ENCODE measurements around the gene LRRN3. TPM values are rescaled to one million over a fixed set of nuclear protein-coding genes. Genes with fewer than 3 reads are reported as not detected.

The LRRN3 gene
- total and polyA plus RNA-seq, 2 of the 8 experiments (the other 6 are each of a cell fraction or from before 2014, with no cell fraction given): 0.20 to 0.32 TPM

DNA sequence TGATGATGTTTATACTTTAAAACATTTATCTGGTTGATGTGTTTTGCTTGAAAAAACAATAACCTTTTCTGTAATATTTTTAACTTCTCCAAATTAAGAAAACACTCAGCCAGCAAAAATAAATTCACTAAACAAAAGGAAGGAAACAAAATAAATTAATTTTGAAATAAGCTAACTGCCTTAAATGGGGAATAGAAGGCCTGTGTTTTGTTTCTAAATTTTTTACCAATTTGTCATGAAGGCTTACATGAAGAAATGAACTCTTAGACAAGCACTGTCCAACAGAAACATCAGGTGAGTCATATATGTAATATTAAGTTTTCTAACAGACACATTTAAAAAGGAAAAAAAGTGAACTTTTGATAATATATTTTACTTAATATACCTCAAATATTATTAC lies 68.5 kb downstream of the LRRN3 start:
- H2BK12ac ChIP-seq (ENCODE audit: low read depth, low read length): no peak overlapping the region
- no peak overlapping the region for H4K8ac ChIP-seq (ENCODE audit: extremely low read depth, insufficient read depth, low read length)
- no peak for FAIRE-seq
- no peak overlapping the region for H2AFZ ChIP-seq (ENCODE audit: low read length)
- POLR2A ChIA-PET (ENCODE audit: partially characterized antibody): no interaction called here
- no peaks in the 10 kb centered on the region for H3K4me1 ChIP-seq (replicated peaks in 1 of 4; ENCODE audit: control insufficient read depth in 3 of 4, insufficient read depth in 4 of 4, low read length in 3 of 4)
- no peak overlapping the region for H3K23ac ChIP-seq (ENCODE audit: insufficient read length)
- no peaks in the 10 kb centered on the region for H4K20me1 ChIP-seq (replicated peaks in 1 of 2; ENCODE audit: control insufficient read depth in 1 of 2, insufficient read depth in 2 of 2, low read length in 2 of 2)
- no peaks in the 10 kb centered on the region for H3K79me1 ChIP-seq (ENCODE audit: low read depth, low read length)
- no peak overlapping the region for H3K4me2 ChIP-seq (ENCODE audit: insufficient read depth in 1 of 2, low read depth in 2 of 2, low read length in 2 of 2)
- no peak overlapping the region for H3K18ac ChIP-seq (ENCODE audit: extremely low read depth, low read length)
- no peaks in the 10 kb centered on the region for H3K27me3 ChIP-seq (replicated peaks in 1 of 4; ENCODE audit: control insufficient read depth in 3 of 4, extremely low read depth in 1 of 4, insufficient read depth in 3 of 4, low read length in 3 of 4)
- no peak overlapping the region for H2AK5ac ChIP-seq (ENCODE audit: low read depth, low read length)
- no peak overlapping the region for H4K5ac ChIP-seq (ENCODE audit: insufficient read length, low read depth, low read length)
- H3K14ac ChIP-seq (ENCODE audit: insufficient read length): no peak overlapping the region
- no peak overlapping the region for H3K27ac ChIP-seq (ENCODE audit: low read depth, low read length)
- H2BK5ac ChIP-seq (ENCODE audit: low read depth, low read length): no peak overlapping the region
- no peak for DNase-seq (ENCODE audit: low read depth in 1 of 2, low spot score in 2 of 2)
- CTCF ChIA-PET (ENCODE audit: partially characterized antibody): interaction anchor here (0.9 kb wide), 1 partner anchor 62 kb away, joined by 3 read pairs; no protein-coding TSS in a partner anchor
- H2BK20ac ChIP-seq (ENCODE audit: low read length): no peak overlapping the region
- H3K9me3 ChIP-seq (ENCODE audit: insufficient read depth in 2 of 2, low read depth in 1 of 2, low read length in 1 of 2): no peaks in the 10 kb centered on the region
- no peaks in the 10 kb centered on the region; the same call in 1 of the 2 replicates for H3K23me2 ChIP-seq (ENCODE audit: low read depth, low read length)
- H3K79me2 ChIP-seq (ENCODE audit: control insufficient read depth in 1 of 2, insufficient read depth in 2 of 2, low read length in 2 of 2): no peaks in the 10 kb centered on the region
- H4K91ac ChIP-seq (replicated peaks; ENCODE audit: insufficient read length, low read length): no peak overlapping the region
- H2BK120ac ChIP-seq (replicated peaks; ENCODE audit: low read depth, low read length): no peak overlapping the region
- H2BK15ac ChIP-seq (ENCODE audit: low read length): no peak overlapping the region
- H3K4ac ChIP-seq (replicated peaks; ENCODE audit: insufficient read length, low read depth, low read length): no peak overlapping the region
- H3K4me3 ChIP-seq (ENCODE audit: extremely low read depth in 1 of 4, insufficient read depth in 2 of 4, low read depth in 3 of 4, low read length in 4 of 4): no peak overlapping the region
- no peak overlapping the region for H3K9ac ChIP-seq (replicated peaks in 1 of 4; ENCODE audit: extremely low read depth in 1 of 4, low read depth in 3 of 4, low read length in 3 of 4)
- no peak overlapping the region for H3K56ac ChIP-seq (replicated peaks; ENCODE audit: insufficient read length, low read depth, low read length)
- H3K36me3 ChIP-seq (ENCODE audit: control insufficient read depth in 2 of 4, insufficient read depth in 4 of 4, low read length in 3 of 4): no peaks in the 10 kb centered on the region
- TF ChIP-seq HDAC6 (IDR thresholded peaks at IDR 0.05; ENCODE audit: low read depth, low read length): no peak
- TF ChIP-seq SIN3A (conservative IDR thresholded peaks at IDR 0.05 in 1 of 2, IDR thresholded peaks at IDR 0.05 in 1 of 2; ENCODE audit: low read depth in 1 of 2, low read length in 2 of 2): no peak
- TF ChIP-seq RFX5 (IDR thresholded peaks at IDR 0.05; ENCODE audit: borderline replicate concordance, low read depth, low read length): no peak
- TF ChIP-seq, protein P1, sequence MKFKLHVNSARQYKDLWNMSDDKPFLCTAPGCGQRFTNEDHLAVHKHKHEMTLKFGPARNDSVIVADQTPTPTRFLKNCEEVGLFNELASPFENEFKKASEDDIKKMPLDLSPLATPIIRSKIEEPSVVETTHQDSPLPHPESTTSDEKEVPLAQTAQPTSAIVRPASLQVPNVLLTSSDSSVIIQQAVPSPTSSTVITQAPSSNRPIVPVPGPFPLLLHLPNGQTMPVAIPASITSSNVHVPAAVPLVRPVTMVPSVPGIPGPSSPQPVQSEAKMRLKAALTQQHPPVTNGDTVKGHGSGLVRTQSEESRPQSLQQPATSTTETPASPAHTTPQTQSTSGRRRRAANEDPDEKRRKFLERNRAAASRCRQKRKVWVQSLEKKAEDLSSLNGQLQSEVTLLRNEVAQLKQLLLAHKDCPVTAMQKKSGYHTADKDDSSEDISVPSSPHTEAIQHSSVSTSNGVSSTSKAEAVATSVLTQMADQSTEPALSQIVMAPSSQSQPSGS (IDR thresholded peaks at IDR 0.05; ENCODE audit: low read length): no peak
- TF ChIP-seq RBBP5 (IDR thresholded peaks at IDR 0.05; ENCODE audit: borderline replicate concordance, low read depth, low read length): no peak
- no peak for TF ChIP-seq SP1 (IDR thresholded peaks at IDR 0.05; ENCODE audit: low read depth, low read length)
- TF ChIP-seq JUN (IDR thresholded peaks at IDR 0.05; ENCODE audit: low read depth, low read length): no peak
- TF ChIP-seq POLR2AphosphoS5 (IDR thresholded peaks at IDR 0.05; ENCODE audit: low read depth, low read length): no peak
- no peak for TF ChIP-seq CEBPB (IDR thresholded peaks at IDR 0.05; ENCODE audit: low read depth, low read length)
- no peak for TF ChIP-seq CBX5 (IDR thresholded peaks at IDR 0.05; ENCODE audit: low read depth, low read length)
- TF ChIP-seq POLR2A (IDR thresholded peaks at IDR 0.05; ENCODE audit: control extremely low read depth in 1 of 2, low read depth in 2 of 2, low read length in 2 of 2): no peak
- no peak for TF ChIP-seq KDM4A (IDR thresholded peaks at IDR 0.05; ENCODE audit: low read depth, low read length, severe bottlenecking)
- TF ChIP-seq HDAC2 (IDR thresholded peaks at IDR 0.05; ENCODE audit: borderline replicate concordance in 1 of 2, low read depth in 2 of 2, low read length in 2 of 2): no peak
- no peak for TF ChIP-seq KDM5A (IDR thresholded peaks at IDR 0.05; ENCODE audit: low read length)
- no peak for TF ChIP-seq NRF1 (IDR thresholded peaks at IDR 0.05; ENCODE audit: low read depth, low read length)

Measured in H1 (cell line).